Measurements from ENCODE around the gene MFSD11.

- no peak for TF ChIP-seq POLR2AphosphoS5 (IDR thresholded peaks at IDR 0.05; ENCODE audit: borderline replicate concordance, low read depth, low read length)
- no peak for TF ChIP-seq EZH2 (IDR thresholded peaks at IDR 0.05)
Observed at GRCh38 chr17:76791053-76791980, 53.4 kb downstream of the MFSD11 start.

All from SK-N-MC (cell line).